ENCODE data around the gene KCNJ9. TPM values are rescaled to one million over a fixed set of nuclear protein-coding genes. Genes with fewer than 3 reads are reported as not detected.
"Not testable (repeated sequence)": the region's sequence is repeated elsewhere in the genome, so short reads cannot be mapped to it uniquely, and the experiment has no call there.

KCNJ9 gene
- total RNA-seq, 2 donors from 2014 or later: not detected

DNA sequence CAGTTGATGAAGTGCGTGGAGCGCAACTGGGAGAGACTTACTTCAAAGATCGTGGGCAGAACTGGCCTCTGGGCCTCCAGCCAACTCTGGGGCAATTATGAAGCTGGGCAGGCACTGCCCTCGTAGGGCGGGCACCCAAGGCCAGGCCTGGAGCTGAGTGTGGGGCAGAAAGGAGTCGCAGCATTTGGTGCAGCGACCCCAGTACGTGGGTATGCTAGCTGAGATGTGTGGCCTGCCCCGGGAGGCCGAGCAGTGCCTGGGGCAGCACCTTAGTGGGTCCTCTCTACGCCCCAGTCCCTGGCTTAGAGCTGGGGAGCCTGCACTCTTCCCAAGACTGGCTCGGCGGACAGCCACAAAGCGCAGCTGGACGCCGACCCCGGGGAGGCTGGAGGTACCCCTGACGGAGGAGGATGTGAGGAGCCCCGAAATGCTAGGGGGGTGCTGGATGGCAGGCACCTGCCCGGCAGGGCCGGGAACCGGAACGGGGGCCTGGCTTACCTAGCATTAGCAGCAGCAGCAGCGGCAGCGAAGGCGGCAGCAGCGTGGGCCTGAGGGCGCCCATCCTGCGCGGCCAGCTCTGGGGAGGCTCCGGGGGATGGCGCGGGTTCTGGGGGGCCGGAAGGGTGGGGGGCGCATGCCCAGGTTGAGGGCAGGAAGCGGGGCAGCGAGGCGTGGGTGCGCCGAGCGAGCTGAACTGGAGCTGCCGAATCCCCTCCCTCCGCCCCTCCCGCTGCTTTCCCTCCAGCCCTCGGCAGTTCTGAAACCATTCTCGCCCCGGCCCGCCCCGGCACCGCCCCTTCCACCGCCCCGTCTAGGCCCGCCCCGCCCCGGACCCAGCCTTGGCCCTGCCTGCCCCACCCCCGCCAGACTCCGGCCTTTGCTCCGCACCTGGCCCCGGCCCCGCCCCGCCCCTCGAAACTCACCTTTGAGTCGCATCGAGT is 16.8 kb downstream of the KCNJ9 start, which contains the start of gene IGSF8:
Gene IGSF8 (minus strand): TSS at position 709 of the 941 bp plus-strand sequence. CDS start 147 bp downstream, at position 562.
- ATAC-seq (peak; percentile 72), DNase-seq (peak; percentile 94 to 98)
- intact Hi-C loops (cut with DNase I, micrococcal nuclease): no loop called here

DNA sequence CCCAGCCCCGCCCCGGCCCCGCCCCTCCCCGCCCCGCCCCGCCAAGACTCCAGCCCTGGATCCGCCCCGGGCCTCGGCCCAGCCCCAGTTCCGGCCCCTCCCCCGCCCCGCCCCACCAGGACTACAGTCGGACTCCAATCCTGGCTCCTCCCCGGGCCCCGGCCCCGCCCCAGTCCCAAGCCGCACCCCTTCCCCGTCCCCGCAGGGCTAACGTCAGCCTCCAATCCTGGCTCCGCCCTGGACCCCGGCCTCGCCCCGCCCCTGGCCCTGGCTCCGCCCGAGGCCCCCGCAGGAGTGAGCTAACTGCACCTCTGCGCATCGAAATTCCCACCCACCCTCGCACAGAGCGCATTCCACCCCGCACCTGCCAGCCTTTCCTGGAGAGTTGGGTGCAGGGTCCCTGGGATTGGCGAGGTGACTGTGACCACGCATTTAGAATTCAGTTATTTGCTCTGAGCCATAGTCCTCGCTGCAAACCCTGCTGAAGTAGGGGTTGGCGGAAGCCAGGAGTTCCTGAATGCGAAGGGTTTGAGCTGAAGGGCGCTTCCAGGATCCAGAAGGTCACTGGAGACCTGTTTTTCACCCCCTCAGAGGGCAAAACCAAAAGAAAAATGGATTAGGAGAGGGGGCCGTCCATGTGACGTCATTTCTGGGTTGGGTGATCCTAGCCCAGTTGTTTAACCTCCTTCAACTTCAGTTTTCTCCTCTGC is 17.7 kb downstream of the KCNJ9 start:
- peak; percentile 74 for ATAC-seq
- intact Hi-C loops (cut with DNase I, micrococcal nuclease): no loop called here
- peak; percentile 98 for DNase-seq

DNA sequence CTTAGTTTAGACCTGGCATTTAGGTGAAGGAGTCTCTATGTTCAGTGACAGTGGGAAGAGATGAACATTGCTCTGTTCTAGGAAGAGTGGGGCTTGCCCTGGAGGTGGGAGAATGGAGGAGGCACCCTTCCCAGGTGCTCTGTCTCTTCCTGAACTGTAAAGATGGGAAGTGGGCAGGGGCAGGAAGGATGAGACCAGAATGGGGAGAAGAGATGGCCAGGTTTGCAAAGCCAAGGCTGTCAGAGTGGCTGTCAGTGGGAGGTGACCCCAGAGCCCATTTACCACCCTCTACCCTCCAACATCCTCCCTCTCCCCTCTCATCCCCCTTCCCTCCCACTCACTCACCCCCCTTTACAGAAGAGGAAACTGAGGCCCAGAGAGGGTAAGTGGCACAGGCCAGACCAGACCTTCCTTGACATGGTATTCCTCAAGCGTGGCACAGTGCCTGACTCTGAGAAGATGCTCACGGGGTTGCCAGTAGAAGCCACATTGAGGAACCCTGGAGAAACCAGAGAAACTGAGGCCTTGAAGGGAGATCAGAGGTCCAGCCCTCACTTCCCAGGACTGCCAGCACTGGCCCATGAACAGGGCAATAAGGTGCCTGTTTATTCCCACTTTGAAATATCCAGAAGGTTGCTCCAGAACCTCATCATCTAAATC is 18.5 kb downstream of the KCNJ9 start:
- intact Hi-C loops (cut with DNase I, micrococcal nuclease): loop anchor here in 1 of 2 donors (10.0 kb wide), 2 partner anchors 115 to 155 kb away; no protein-coding TSS in a partner anchor
- no peak for DNase-seq
- no peak for ATAC-seq

DNA sequence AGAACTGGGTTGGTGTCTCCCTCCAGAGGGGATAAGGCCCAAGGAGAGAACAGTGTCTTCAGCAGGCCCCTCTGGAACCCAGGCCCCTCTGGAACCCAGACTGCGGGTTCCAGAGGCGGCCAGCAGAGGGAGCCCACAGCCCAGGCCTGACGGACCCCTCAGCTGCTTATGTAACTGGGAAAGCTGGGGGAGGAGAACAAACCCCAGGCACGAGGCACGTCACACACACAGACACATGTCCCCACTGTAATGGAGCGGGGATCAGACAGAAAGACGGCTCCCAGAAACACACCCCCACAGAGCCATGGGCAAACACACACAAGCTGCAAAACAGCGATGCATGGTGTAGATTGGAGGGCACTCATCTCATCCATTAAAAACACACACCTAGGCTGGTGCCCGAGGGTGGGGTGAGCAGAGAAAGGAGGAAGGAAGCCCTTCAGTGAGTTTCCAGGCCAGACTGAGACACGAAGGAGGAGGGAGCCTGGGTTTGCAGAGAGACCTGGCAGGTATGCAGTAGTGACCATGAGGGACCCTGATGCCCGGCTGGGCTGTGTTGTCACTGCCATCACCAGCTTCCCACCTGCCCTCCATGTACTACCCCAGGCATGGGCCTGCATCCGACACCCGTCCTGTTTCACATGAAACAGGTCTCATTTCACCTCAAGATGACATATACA is 19.8 kb downstream of the KCNJ9 start:
- DNase-seq (peak; percentile 77 to 80), ATAC-seq (peak; percentile 5)
- intact Hi-C loops (cut with DNase I, micrococcal nuclease): loop anchor here in 1 of 2 donors (10.0 kb wide), 2 partner anchors 114 to 154 kb away; no protein-coding TSS in a partner anchor

DNA sequence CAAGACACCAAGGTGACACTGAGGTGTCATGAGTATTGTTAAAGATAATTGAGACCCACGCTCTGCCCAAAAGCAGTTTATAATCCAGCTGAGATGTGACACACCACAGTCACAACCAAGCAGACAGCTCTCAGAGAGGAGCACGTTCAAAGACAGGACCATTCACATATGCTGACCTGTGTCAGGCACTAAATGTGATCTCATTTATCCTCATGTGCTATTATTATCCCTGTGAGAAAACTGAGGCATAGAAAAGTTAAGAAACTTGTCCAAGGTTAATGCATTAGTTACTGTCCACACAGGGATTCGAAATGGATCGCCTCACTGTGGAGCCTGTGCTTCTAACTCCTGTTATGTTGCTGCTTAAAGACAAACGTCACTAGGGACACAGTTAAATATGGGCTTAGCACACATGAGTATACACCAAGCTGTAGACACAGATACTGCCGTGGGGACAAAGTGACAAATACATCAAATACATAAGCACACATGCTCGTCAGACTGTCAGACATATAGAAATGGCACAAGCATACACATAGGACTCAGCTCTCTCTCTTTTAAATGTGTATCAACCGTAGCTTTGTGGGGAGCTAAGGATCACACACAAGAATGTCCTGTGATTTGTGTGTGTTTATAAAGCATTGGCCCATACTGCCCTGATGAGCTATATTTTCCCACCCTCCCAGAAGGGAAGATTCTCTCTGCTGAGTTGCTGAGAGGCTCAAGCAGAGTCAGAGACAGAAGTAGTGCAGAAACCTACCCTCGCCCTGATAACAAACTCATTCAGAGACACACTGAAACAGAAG is 20.6 kb downstream of the KCNJ9 start:
- DNase-seq (no peak), ATAC-seq (no peak)
- intact Hi-C loops (cut with DNase I, micrococcal nuclease): loop anchor here in 1 of 2 donors (10.0 kb wide), 2 partner anchors 113 to 153 kb away; no protein-coding TSS in a partner anchor

GRCh38 chr1:160103658-160104408 is 22.5 kb downstream of the KCNJ9 start:
- intact Hi-C loops (cut with DNase I, micrococcal nuclease): loop anchor here in 1 of 2 donors (10.0 kb wide), 2 partner anchors 111 to 151 kb away; no protein-coding TSS in a partner anchor
- no peak for ATAC-seq
- no peak for DNase-seq

DNA sequence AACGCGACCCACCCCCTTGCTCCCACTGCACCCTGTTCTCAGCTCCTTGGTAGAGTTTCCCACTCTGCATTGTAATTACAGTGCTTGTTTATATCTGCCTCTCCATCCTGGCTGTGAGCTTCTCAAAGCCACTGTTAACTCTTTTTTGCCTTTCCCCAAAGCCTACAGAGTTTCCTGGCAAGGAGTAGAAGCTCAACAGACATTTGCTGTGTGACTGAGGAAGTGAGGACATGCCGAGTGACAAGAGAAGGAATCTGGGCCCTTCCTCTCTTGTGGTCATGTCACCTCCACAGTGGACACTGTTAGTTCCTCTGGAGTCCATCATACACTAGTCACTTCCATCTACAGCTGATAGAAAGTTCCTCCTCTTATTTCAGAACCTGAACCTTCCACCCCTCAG is 23.1 kb downstream of the KCNJ9 start:
- intact Hi-C loops (cut with DNase I, micrococcal nuclease): loop anchor here in 1 of 2 donors (10.0 kb wide), 2 partner anchors 110 to 150 kb away; no protein-coding TSS in a partner anchor
- DNase-seq (no peak), ATAC-seq (no peak)

- intact Hi-C loops (cut with DNase I, micrococcal nuclease): loop anchor here in 1 of 2 donors (10.0 kb wide), 2 partner anchors 110 to 150 kb away; no protein-coding TSS in a partner anchor
- ATAC-seq (no peak), DNase-seq (no peak)
Observed at GRCh38 chr1:160105155-160105554, 23.8 kb downstream of the KCNJ9 start.

- ATAC-seq (no peak), DNase-seq (no peak)
- intact Hi-C loops (cut with DNase I, micrococcal nuclease): loop anchor here in 1 of 2 donors (10.0 kb wide), 2 partner anchors 107 to 147 kb away; no protein-coding TSS in a partner anchor
Observed at GRCh38 chr1:160107512-160107911, 26.2 kb downstream of the KCNJ9 start.

DNA sequence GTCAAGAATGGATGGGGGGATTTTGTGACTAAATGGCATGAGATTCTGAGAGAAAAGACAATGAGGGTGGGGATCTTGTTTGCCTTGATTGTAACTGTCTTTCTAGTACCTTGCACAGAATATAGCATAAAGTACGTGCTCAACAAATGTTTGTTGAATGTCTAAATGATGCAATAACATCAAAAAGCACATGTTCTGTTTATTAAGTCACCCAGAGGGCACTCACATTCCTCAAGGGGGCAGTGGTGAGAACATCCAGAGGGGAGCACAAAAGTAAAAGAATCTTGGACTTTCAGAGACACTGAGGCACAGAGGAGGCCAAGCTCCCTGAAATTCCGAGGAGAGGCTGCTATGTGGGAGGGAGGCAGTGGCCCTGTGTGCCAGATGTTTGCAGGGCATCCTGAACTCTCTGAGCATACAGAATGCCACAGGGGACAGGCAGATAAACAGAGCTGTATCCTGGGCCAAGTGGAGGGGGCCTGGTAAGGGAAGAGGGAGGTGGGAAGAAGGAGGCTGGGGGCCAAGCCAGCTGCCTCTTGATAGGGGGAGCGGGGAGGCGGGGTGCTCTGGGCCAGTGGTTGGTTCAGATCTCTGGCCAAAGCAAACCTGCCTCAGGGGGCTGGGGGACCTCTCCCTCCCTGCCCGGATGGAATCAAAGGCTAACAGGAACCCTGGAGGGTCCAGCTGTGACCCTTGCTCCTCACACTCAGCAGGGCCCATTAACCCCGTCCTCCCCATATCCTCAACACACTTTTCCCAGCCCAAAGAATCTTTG is 27.7 kb downstream of the KCNJ9 start:
- intact Hi-C loops (cut with DNase I, micrococcal nuclease): loop anchor here in 1 of 2 donors (10.0 kb wide), 2 partner anchors 106 to 146 kb away; no protein-coding TSS in a partner anchor
- peak in 1 of 2 donors; percentile 35 for DNase-seq
- ATAC-seq: no peak

DNA sequence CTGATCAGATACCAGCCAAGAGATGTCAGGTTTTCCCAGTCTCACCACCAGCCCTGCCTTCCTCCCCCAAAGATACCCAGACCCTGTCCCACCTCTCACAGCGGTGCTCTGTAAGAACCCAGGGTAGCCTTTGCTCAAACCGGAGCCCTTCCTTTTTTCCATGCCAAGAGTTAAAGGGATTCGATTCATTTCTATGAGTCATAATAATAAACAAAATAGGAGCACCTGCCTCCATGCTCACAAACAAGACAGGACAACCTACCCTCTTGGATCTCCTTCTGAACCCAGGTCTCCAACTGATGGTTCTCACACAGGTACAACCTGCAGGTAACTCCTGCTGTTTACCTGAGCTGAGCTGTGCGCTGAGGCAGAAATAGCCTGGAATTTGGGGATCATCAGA is 28.3 kb downstream of the KCNJ9 start:
- DNase-seq: no peak
- intact Hi-C loops (cut with DNase I, micrococcal nuclease): loop anchor here in 1 of 2 donors (10.0 kb wide), 2 partner anchors 105 to 145 kb away; no protein-coding TSS in a partner anchor
- ATAC-seq: no peak

GRCh38 chr1:160111462-160111861 is 30.1 kb downstream of the KCNJ9 start:
- ATAC-seq; DNase-seq; intact Hi-C loops (cut with DNase I, micrococcal nuclease): not testable (repeated sequence)

GRCh38 chr1:160112357-160112756 is 31.0 kb downstream of the KCNJ9 start:
- ATAC-seq (no peak), DNase-seq (no peak)
- intact Hi-C loops (cut with DNase I, micrococcal nuclease): no loop called here

DNA sequence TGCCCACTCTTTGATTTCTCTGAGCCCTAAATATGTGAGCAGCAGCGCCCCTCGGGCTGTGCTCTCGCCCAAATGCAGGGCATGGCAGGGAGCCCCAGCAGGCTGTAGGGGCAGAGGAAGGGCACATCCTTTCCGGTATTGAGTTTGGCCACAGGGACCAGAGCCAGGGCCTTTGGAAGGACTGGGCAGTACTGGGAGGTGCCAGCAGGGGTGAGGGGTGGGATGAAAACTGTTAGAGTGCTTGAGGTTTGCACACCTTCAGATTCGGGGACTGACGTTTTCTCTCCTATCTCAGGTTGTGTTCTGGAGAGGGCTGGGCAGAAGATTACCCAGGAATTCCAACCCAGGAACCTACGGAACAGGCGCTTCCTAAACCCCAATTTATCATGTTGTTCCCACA is 32.1 kb downstream of the KCNJ9 start:
- DNase-seq (no peak), ATAC-seq (no peak)
- intact Hi-C loops (cut with DNase I, micrococcal nuclease): no loop called here

- intact Hi-C loops (cut with DNase I, micrococcal nuclease): no loop called here
- DNase-seq (no peak), ATAC-seq (no peak)
Observed at GRCh38 chr1:160114085-160114484, 32.7 kb downstream of the KCNJ9 start.
